ENCODE data around the gene PRR3. TPM values are rescaled to one million over a fixed set of nuclear protein-coding genes. Genes with fewer than 3 reads are reported as not detected.

The PRR3 gene
- total and polyA plus RNA-seq, 2 experiments from 2014 or later, result 10.9 to 15.2 TPM

DNA sequence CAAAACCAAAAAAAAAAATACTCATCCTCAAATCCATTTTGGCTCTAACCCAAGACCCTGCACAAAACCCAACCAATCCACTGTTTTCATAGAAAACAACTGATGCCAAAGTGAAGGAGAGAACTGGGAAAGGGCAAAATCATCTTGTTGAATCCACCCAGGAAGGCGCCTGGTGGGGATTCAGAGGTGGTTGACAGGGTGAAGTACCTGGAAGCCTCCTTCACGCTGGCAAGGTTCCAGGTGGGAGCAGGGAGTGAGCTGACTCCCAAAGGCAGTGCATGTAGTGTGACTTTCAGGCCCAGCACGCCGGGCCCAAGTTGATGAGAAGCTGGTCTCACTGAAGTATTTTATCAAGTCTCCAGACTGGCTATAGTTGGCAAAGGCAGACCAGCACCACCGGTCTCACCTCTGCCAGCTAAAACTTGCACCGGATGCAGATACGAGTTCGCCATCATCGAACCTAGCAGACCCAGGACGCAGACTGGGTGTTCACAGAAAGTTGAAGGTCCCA is 43.4 kb downstream of the PRR3 start (continued):
- TF ChIP-seq, protein P1, sequence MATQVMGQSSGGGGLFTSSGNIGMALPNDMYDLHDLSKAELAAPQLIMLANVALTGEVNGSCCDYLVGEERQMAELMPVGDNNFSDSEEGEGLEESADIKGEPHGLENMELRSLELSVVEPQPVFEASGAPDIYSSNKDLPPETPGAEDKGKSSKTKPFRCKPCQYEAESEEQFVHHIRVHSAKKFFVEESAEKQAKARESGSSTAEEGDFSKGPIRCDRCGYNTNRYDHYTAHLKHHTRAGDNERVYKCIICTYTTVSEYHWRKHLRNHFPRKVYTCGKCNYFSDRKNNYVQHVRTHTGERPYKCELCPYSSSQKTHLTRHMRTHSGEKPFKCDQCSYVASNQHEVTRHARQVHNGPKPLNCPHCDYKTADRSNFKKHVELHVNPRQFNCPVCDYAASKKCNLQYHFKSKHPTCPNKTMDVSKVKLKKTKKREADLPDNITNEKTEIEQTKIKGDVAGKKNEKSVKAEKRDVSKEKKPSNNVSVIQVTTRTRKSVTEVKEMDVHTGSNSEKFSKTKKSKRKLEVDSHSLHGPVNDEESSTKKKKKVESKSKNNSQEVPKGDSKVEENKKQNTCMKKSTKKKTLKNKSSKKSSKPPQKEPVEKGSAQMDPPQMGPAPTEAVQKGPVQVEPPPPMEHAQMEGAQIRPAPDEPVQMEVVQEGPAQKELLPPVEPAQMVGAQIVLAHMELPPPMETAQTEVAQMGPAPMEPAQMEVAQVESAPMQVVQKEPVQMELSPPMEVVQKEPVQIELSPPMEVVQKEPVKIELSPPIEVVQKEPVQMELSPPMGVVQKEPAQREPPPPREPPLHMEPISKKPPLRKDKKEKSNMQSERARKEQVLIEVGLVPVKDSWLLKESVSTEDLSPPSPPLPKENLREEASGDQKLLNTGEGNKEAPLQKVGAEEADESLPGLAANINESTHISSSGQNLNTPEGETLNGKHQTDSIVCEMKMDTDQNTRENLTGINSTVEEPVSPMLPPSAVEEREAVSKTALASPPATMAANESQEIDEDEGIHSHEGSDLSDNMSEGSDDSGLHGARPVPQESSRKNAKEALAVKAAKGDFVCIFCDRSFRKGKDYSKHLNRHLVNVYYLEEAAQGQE (IDR thresholded peaks at IDR 0.05; ENCODE audit: unreplicated experiment), result no peak
- TF ChIP-seq, protein P2, sequence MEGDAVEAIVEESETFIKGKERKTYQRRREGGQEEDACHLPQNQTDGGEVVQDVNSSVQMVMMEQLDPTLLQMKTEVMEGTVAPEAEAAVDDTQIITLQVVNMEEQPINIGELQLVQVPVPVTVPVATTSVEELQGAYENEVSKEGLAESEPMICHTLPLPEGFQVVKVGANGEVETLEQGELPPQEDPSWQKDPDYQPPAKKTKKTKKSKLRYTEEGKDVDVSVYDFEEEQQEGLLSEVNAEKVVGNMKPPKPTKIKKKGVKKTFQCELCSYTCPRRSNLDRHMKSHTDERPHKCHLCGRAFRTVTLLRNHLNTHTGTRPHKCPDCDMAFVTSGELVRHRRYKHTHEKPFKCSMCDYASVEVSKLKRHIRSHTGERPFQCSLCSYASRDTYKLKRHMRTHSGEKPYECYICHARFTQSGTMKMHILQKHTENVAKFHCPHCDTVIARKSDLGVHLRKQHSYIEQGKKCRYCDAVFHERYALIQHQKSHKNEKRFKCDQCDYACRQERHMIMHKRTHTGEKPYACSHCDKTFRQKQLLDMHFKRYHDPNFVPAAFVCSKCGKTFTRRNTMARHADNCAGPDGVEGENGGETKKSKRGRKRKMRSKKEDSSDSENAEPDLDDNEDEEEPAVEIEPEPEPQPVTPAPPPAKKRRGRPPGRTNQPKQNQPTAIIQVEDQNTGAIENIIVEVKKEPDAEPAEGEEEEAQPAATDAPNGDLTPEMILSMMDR (conservative IDR thresholded peaks at IDR 0.05; ENCODE audit: low read depth in 2 of 2), result no peak

DNA sequence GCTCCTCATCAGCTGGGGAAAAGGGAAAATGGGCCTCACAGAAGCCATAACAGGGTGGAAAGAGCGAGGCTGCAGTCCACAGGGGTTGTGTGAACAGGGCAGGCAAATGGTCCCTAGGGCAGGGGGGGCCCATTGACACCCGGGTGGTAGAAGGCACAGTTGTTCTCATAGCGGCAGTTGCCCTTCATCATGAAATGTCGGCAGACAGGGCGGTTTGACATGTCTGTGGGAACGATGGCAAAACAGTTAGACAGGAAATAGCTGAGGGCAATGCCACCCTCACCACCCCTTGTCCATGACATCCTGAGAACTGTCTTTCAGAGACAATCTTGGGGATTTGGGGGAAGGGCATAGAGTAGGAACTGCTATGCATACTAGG is 44.3 kb downstream of the PRR3 start:
- H4K20me1 ChIP-seq (replicated peaks; ENCODE audit: insufficient read depth), result peaks cover 24% of the 10 kb centered on the region
- peaks cover 74% of the 10 kb centered on the region for H3K36me3 Mint-ChIP-seq (ENCODE audit: low read depth)
- H3K27ac Mint-ChIP-seq, result no peak overlapping the region

GRCh38 chr6:30601815-30602641 is 44.9 kb downstream of the PRR3 start:
- Histone ChIP-seq H3K36me3 (ENCODE audit: insufficient read depth) (peaks cover 52% of the 10 kb centered on the region), H3K9me2 (ENCODE audit: insufficient read depth) (no peaks in the 10 kb centered on the region), H2AFZ (no peak overlapping the region), H3F3A (replicated peaks; ENCODE audit: low read depth) (peaks cover 67% of the 10 kb centered on the region), H3K4me1 (ENCODE audit: insufficient read depth) (no peaks in the 10 kb centered on the region), H3K4me2 (no peak overlapping the region), H4K20me1 (replicated peaks; ENCODE audit: insufficient read depth) (peaks cover 28% of the 10 kb centered on the region), H3K27me3 (ENCODE audit: insufficient read depth) (no peaks in the 10 kb centered on the region), H3K79me2 (replicated peaks; ENCODE audit: insufficient read depth) (0 out of 2 replicates have a peak, but pooled peaks cover 3% of the 10 kb centered on the region), H3K27ac (ENCODE audit: low read depth) (no peak overlapping the region), H3K4me3 (no peak overlapping the region)
- peaks cover 12% of the 10 kb centered on the region for H3K27me3 Mint-ChIP-seq (ENCODE audit: insufficient read depth, low read depth, poor library complexity)
- no peaks in the 10 kb centered on the region for H3K9me3 Mint-ChIP-seq
- peaks cover 80% of the 10 kb centered on the region for H3K36me3 Mint-ChIP-seq (ENCODE audit: low read depth)
- no peak for DNase-seq (ENCODE audit: low spot score)
- no peaks in the 10 kb centered on the region; the same call in 2 of the 3 replicates for H3K4me1 Mint-ChIP-seq
- H3K4me3 Mint-ChIP-seq, result no peak overlapping the region
- H3K27ac Mint-ChIP-seq, result no peak overlapping the region
- ATAC-seq, result no peak
- TF ChIP-seq ZNF114 (CRISPR knock-in tag; IDR thresholded peaks at IDR 0.05) (no peak), POLR2AphosphoS5 (IDR thresholded peaks at IDR 0.05; ENCODE audit: low read depth) (no peak), NANOG (IDR thresholded peaks at IDR 0.05; ENCODE audit: borderline replicate concordance) (no peak), ETS1 (IDR thresholded peaks at IDR 0.05) (no peak), STAT1 (IDR thresholded peaks at IDR 0.05; ENCODE audit: unreplicated experiment) (no peak), ZNF331 (CRISPR knock-in tag; IDR thresholded peaks at IDR 0.05; ENCODE audit: low read depth) (no peak), JUNB (IDR thresholded peaks at IDR 0.05; ENCODE audit: unreplicated experiment) (no peak), CREB1 (CRISPR knock-in tag; IDR thresholded peaks at IDR 0.05; ENCODE audit: low read depth) (no peak)
- TF ChIP-seq, protein P2 (conservative IDR thresholded peaks at IDR 0.05; ENCODE audit: low read depth in 2 of 2), result no peak

More for the DNA sequence above, 44.3 kb downstream of the PRR3 start:
- no peaks in the 10 kb centered on the region for H3K9me3 Mint-ChIP-seq
- Histone ChIP-seq H3K27me3 (ENCODE audit: insufficient read depth) (no peaks in the 10 kb centered on the region), H2AFZ (no peak overlapping the region), H3F3A (replicated peaks; ENCODE audit: low read depth) (peaks cover 71% of the 10 kb centered on the region), H3K4me3 (no peak overlapping the region), H3K79me2 (replicated peaks; ENCODE audit: insufficient read depth) (0 out of 2 replicates have a peak, but pooled peaks cover 3% of the 10 kb centered on the region), H3K27ac (ENCODE audit: low read depth) (no peak overlapping the region), H3K4me2 (no peak overlapping the region), H3K9me2 (ENCODE audit: insufficient read depth) (no peaks in the 10 kb centered on the region), H3K4me1 (ENCODE audit: insufficient read depth) (no peaks in the 10 kb centered on the region), H3K36me3 (ENCODE audit: insufficient read depth) (peaks cover 46% of the 10 kb centered on the region)
- no peak for DNase-seq (ENCODE audit: low spot score)
- no peak overlapping the region for H3K4me3 Mint-ChIP-seq
- no peaks in the 10 kb centered on the region; the same call in 2 of the 3 replicates for H3K4me1 Mint-ChIP-seq
- no peak for TF ChIP-seq ZNF331 (CRISPR knock-in tag; IDR thresholded peaks at IDR 0.05; ENCODE audit: low read depth)
- H3K27me3 Mint-ChIP-seq (ENCODE audit: insufficient read depth, low read depth, poor library complexity), result peaks cover 12% of the 10 kb centered on the region
- ATAC-seq, result no peak
